ENCODE results near the gene DOK3.
A peak's percentile ranks its signal among the peaks of the same experiment; 100 is the strongest.
"Not testable (repeated sequence)": the region's sequence is repeated elsewhere in the genome, so short reads cannot be mapped to it uniquely, and the experiment has no call there.

The DOK3 gene

GRCh38 chr5:177536386-177536785 is 26.8 kb upstream of the DOK3 start:
- no peak for DNase-seq (ENCODE audit: extremely low read depth in 1 of 2, low read depth in 1 of 2)

- no peak for DNase-seq (ENCODE audit: extremely low read depth in 1 of 2, low read depth in 1 of 2)
These were observed 25.5 kb upstream of the DOK3 start for GRCh38 chr5:177535125-177535524.

GRCh38 chr5:177534433-177534832 is 24.8 kb upstream of the DOK3 start:
- DNase-seq (ENCODE audit: extremely low read depth in 1 of 2, low read depth in 1 of 2): not testable (repeated sequence)

GRCh38 chr5:177531209-177531940 is 21.7 kb upstream of the DOK3 start:
- no peak for DNase-seq (ENCODE audit: extremely low read depth in 1 of 2, low read depth in 1 of 2)

- DNase-seq (ENCODE audit: extremely low read depth in 1 of 2, low read depth in 1 of 2): no peak
These were observed 21.0 kb upstream of the DOK3 start for GRCh38 chr5:177530638-177531037.

GRCh38 chr5:177529247-177530203 is 19.9 kb upstream of the DOK3 start:
- DNase-seq (ENCODE audit: extremely low read depth in 1 of 2, low read depth in 1 of 2): no peak

GRCh38 chr5:177528631-177529030 is 19.0 kb upstream of the DOK3 start:
- no peak for DNase-seq (ENCODE audit: extremely low read depth in 1 of 2, low read depth in 1 of 2)

- no peak for DNase-seq (ENCODE audit: extremely low read depth in 1 of 2, low read depth in 1 of 2)
These were observed 18.0 kb upstream of the DOK3 start for GRCh38 chr5:177527595-177527994.

- DNase-seq (ENCODE audit: extremely low read depth in 1 of 2, low read depth in 1 of 2): no peak
These were observed 17.2 kb upstream of the DOK3 start for GRCh38 chr5:177526791-177527190.

- no peak for DNase-seq (ENCODE audit: extremely low read depth in 1 of 2, low read depth in 1 of 2)
These were observed 16.6 kb upstream of the DOK3 start for GRCh38 chr5:177526191-177526590.

GRCh38 chr5:177524941-177525655 is 15.5 kb upstream of the DOK3 start:
- no peak for DNase-seq (ENCODE audit: extremely low read depth in 1 of 2, low read depth in 1 of 2)

GRCh38 chr5:177524539-177524900 is 14.9 kb upstream of the DOK3 start:
- no peak for DNase-seq (ENCODE audit: extremely low read depth in 1 of 2, low read depth in 1 of 2)

GRCh38 chr5:177523711-177524538 is 14.3 kb upstream of the DOK3 start:
- DNase-seq (ENCODE audit: extremely low read depth in 1 of 2, low read depth in 1 of 2): no peak

GRCh38 chr5:177520916-177521513 is 11.4 kb upstream of the DOK3 start:
- no peak for DNase-seq (ENCODE audit: extremely low read depth in 1 of 2, low read depth in 1 of 2)

GRCh38 chr5:177520271-177520670 is 10.6 kb upstream of the DOK3 start:
- DNase-seq (ENCODE audit: extremely low read depth in 1 of 2, low read depth in 1 of 2): no peak

GRCh38 chr5:177519463-177520235 is 10.0 kb upstream of the DOK3 start:
- DNase-seq (ENCODE audit: extremely low read depth in 1 of 2, low read depth in 1 of 2): no peak

- peak; percentile 92 to 93 for DNase-seq (ENCODE audit: extremely low read depth in 1 of 2, low read depth in 1 of 2)
These were observed 7.3 kb upstream of the DOK3 start, which contains the start of gene DDX41 for GRCh38 chr5:177516601-177517568. Gene DDX41, minus strand, starts transcription at chr5:177516961. Its CDS starts 16 bp downstream, at chr5:177516945.

GRCh38 chr5:177515580-177515979 is 6.0 kb upstream of the DOK3 start:
- DNase-seq (ENCODE audit: extremely low read depth in 1 of 2, low read depth in 1 of 2): no peak
